LNCaP clone FGC (cell line): Measurements from ENCODE around the gene CDKN2AIPNL.
A peak's percentile ranks its signal among the peaks of the same experiment; 100 is the strongest.

ENCODE experiments used
- DNase-seq: peaks from one replicate; pipeline ENCODE4 v3.0.0-alpha.2; 2011; ENCODE audit warnings: low read depth
- H3K4me3 ChIP-seq: 2 replicates; pipeline ENCODE4 v1.5.1; 2011; ENCODE audit warnings: mild to moderate bottlenecking, low read depth, low read length, control low read depth
- CTCF ChIP-seq: IDR thresholded peaks from 2 replicates; pipeline ENCODE4 v1.5.1; 2012; ENCODE audit warnings: mild to moderate bottlenecking; ENCODE audit not compliant: control insufficient read depth, insufficient read depth; ENCODE audit errors: extremely low read depth

The CDKN2AIPNL gene

GRCh38 chr5:134438721-134439123, 27.0 kb upstream of the CDKN2AIPNL start:
- no peak for DNase-seq
- H3K4me3 ChIP-seq, result no peak overlapping the region
- no peak for TF ChIP-seq CTCF

GRCh38 chr5:134437847-134438581, 26.3 kb upstream of the CDKN2AIPNL start:
- TF ChIP-seq CTCF, result no peak
- no peak for DNase-seq
- no peak overlapping the region for H3K4me3 ChIP-seq

- H3K4me3 ChIP-seq, result no peak overlapping the region
- DNase-seq, result no peak
- TF ChIP-seq CTCF, result no peak
Observed at GRCh38 chr5:134437340-134437846, 25.7 kb upstream of the CDKN2AIPNL start.

- H3K4me3 ChIP-seq, result no peak overlapping the region
- TF ChIP-seq CTCF, result no peak
- peak; percentile 58 for DNase-seq
Observed at GRCh38 chr5:134436523-134437339, 25.1 kb upstream of the CDKN2AIPNL start.

GRCh38 chr5:134435560-134435959, 23.9 kb upstream of the CDKN2AIPNL start:
- TF ChIP-seq CTCF, result no peak
- no peak for DNase-seq
- no peak overlapping the region for H3K4me3 ChIP-seq

- no peak for TF ChIP-seq CTCF
- no peak overlapping the region for H3K4me3 ChIP-seq
- no peak for DNase-seq
Observed at GRCh38 chr5:134432677-134433359, 21.1 kb upstream of the CDKN2AIPNL start.
